ENCODE results near the gene MARK2. TPM values are rescaled to one million over a fixed set of nuclear protein-coding genes. Genes with fewer than 3 reads are reported as not detected.

MARK2 gene
- total and polyA plus RNA-seq, 2 of the 8 experiments (the other 6 are each of a cell fraction or from before 2014, with no cell fraction given), result 19.3 to 58.5 TPM

- H3K14ac ChIP-seq (ENCODE audit: insufficient read length), result no peak overlapping the region
- no peak overlapping the region for H2BK15ac ChIP-seq (ENCODE audit: low read length)
- no peak overlapping the region for H3K56ac ChIP-seq (replicated peaks; ENCODE audit: insufficient read length, low read depth, low read length)
- no peak overlapping the region for H2BK5ac ChIP-seq (ENCODE audit: low read depth, low read length)
- H2BK20ac ChIP-seq (ENCODE audit: low read length), result no peak overlapping the region
- H3K4ac ChIP-seq (replicated peaks; ENCODE audit: insufficient read length, low read depth, low read length), result no peak overlapping the region
- peaks cover 0 to 81% of the 10 kb centered on the region in 2 experiments; a peak in 2 of 4 replicates for H3K79me2 ChIP-seq (ENCODE audit: control insufficient read depth in 1 of 2, insufficient read depth in 2 of 2, low read length in 2 of 2)
- no peak for DNase-seq (ENCODE audit: low read depth in 1 of 2, low spot score in 2 of 2)
- CTCF ChIA-PET (ENCODE audit: partially characterized antibody), result interaction anchor here (0.7 to 8.5 kb wide), 8 partner anchors 8 to 43 kb away, joined by 3 to 76 read pairs (median 4); partner anchors contain the start of gene MARK2
- H3K4me1 ChIP-seq (replicated peaks in 1 of 4; ENCODE audit: control insufficient read depth in 3 of 4, insufficient read depth in 4 of 4, low read length in 3 of 4), result peaks cover 7 to 24% (median 17%) of the 10 kb centered on the region in 4 experiments
- no peak for FAIRE-seq
- H3K18ac ChIP-seq (ENCODE audit: extremely low read depth, low read length), result no peak overlapping the region
- no peak overlapping the region for H2AK5ac ChIP-seq (ENCODE audit: low read depth, low read length)
- 0 out of 4 replicates have a peak overlapping the region, but pooled peaks of 1 of the 2 experiments have one; percentile 25 for H3K4me2 ChIP-seq (ENCODE audit: insufficient read depth in 1 of 2, low read depth in 2 of 2, low read length in 2 of 2)
- POLR2A ChIA-PET (ENCODE audit: partially characterized antibody), result interaction anchor here (0.6 to 3.0 kb wide), 6 partner anchors 11 to 367 kb away, joined by 3 to 6 read pairs (median 4); partner anchors contain the start of genes PPP1R14B and RCOR2
- H3K9me3 ChIP-seq (ENCODE audit: insufficient read depth in 2 of 2, low read depth in 1 of 2, low read length in 1 of 2), result no peaks in the 10 kb centered on the region
- H4K91ac ChIP-seq (replicated peaks; ENCODE audit: insufficient read length, low read length), result no peak overlapping the region
- H3K9ac ChIP-seq (replicated peaks in 1 of 4; ENCODE audit: extremely low read depth in 1 of 4, low read depth in 3 of 4, low read length in 3 of 4), result peak overlapping the region in 1 of 4 experiments; percentile 18; a peak in 1 of 7 replicates
- H4K8ac ChIP-seq (ENCODE audit: extremely low read depth, insufficient read depth, low read length), result no peak overlapping the region
- H4K5ac ChIP-seq (ENCODE audit: insufficient read length, low read depth, low read length), result no peak overlapping the region
- H2AFZ ChIP-seq (ENCODE audit: low read length), result no peak overlapping the region
- no peak overlapping the region for H2BK12ac ChIP-seq (ENCODE audit: low read depth, low read length)
- WGBS, 2 experiments (ENCODE audit: extremely low coverage in 1 of 2, insufficient coverage in 1 of 2, insufficient read length in 1 of 2, insufficient replicate concordance in 2 of 2, low coverage in 1 of 2, low lambda C conversion rate in 2 of 2, missing lambda C conversion rate in 1 of 2), result 89% methylated on average over 2 of the region's 2 CpGs; no CpG with 5 or more reads in 1 of the 2 experiments
- H3K27me3 ChIP-seq (replicated peaks in 1 of 4; ENCODE audit: control insufficient read depth in 3 of 4, extremely low read depth in 1 of 4, insufficient read depth in 3 of 4, low read length in 3 of 4), result no peaks in the 10 kb centered on the region
- peaks cover 30% of the 10 kb centered on the region for H3K79me1 ChIP-seq (ENCODE audit: low read depth, low read length)
- peaks cover 2 to 22% of the 10 kb centered on the region in 2 experiments for H4K20me1 ChIP-seq (replicated peaks in 1 of 2; ENCODE audit: control insufficient read depth in 1 of 2, insufficient read depth in 2 of 2, low read length in 2 of 2)
- no peak overlapping the region for H3K4me3 ChIP-seq (ENCODE audit: extremely low read depth in 1 of 4, insufficient read depth in 2 of 4, low read depth in 3 of 4, low read length in 4 of 4)
- no peaks in the 10 kb centered on the region for H3K36me3 ChIP-seq (ENCODE audit: control insufficient read depth in 2 of 4, insufficient read depth in 4 of 4, low read length in 3 of 4)
- H3K23me2 ChIP-seq (ENCODE audit: low read depth, low read length), result 0 out of 2 replicates have a peak, but pooled peaks cover 3% of the 10 kb centered on the region
- H3K27ac ChIP-seq (ENCODE audit: low read depth, low read length), result no peak overlapping the region
- H2BK120ac ChIP-seq (replicated peaks; ENCODE audit: low read depth, low read length), result no peak overlapping the region
- TF ChIP-seq ATF2 (IDR thresholded peaks at IDR 0.05; ENCODE audit: low read length) (no peak), CREB1 (IDR thresholded peaks at IDR 0.05) (no peak), BRCA1 (IDR thresholded peaks at IDR 0.05; ENCODE audit: low read depth, low read length) (no peak)
- H3K23ac ChIP-seq (ENCODE audit: insufficient read length), result no peak overlapping the region
Observed at GRCh38 chr11:63879598-63880402, 40.9 kb downstream of the MARK2 start.
